SH-SY5Y (cell line): ENCODE data around the gene PID1.

Experiments used
- GATA2 ChIP-seq: IDR thresholded peaks from 2 replicates; pipeline ENCODE4 v1.6.1; 2011; ENCODE audit warnings: mild to moderate bottlenecking, low read depth, low read length
- GATA3 ChIP-seq: IDR thresholded peaks from 2 replicates; pipeline ENCODE4 v1.6.1; 2011; ENCODE audit warnings: low read depth, mild to moderate bottlenecking, low read length, moderate library complexity

DNA sequence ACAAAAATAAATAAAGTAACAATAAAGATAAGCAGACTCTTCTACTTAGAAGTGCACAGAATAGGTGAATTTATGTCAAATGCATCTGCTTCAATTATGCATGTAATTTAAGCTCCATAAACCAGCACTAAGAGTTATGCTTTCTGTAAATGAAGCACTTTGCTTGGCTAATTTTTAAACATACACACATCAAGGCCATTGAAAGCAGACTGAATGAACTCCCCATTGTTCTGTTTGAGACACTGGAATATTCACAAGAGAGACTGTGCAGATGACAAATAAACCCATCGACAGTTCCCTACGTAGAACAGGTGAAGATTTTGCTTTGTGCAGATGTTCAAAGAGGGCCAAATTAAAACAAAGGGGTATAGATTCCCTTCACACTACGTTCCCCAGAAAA is 133.4 kb downstream of the PID1 start:
- TF ChIP-seq GATA2 (no peak), GATA3 (no peak)
